ENCODE measurements around the gene FASTKD3.

The FASTKD3 gene

GRCh38 chr5:7846327-7846726, 22.5 kb downstream of the FASTKD3 start:
- no peak for DNase-seq

- DNase-seq: no peak
These were observed 23.3 kb downstream of the FASTKD3 start for GRCh38 chr5:7845557-7845956.

GRCh38 chr5:7844901-7845300, 23.9 kb downstream of the FASTKD3 start:
- DNase-seq: no peak

DNA sequence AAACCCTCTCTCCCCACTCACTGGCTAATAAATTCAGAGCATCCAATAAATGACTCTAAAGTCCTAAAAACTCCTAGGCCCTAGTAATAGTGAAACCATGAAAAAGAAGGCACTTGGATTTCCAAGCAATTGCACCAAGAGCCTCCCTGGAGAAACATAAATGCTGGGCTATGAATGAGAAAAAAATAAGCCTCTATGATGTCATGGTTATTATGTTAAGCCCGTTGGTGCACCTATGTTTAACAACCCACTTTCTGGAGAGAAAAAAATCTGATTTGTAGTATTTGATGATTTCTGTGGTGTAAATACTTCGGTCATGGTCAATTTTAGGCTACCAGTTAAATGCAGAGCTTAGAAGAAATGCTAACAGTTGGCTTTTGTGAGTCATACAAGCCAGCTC, 26.3 kb downstream of the FASTKD3 start:
- no peak for DNase-seq

GRCh38 chr5:7837403-7837802, 31.4 kb downstream of the FASTKD3 start:
- no peak for DNase-seq

DNA sequence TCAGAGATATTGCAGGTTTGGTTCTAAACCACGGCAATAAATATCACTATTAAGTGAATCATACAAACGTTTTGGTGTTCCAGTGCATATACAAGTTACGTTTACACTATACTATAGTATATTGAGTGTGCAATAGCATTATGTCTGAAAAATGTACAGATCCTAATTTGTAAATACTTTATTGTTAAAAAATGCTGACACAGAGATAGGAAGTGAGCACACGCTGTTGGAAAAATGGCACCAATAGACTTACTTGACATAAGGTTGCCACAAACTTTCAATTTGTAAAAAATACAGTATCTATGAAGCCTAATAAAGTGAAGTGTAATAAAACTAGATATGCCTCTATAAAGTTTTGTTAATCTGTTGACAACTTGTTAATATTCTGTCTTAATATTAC, 33.8 kb downstream of the FASTKD3 start:
- DNase-seq: no peak

GRCh38 chr5:7828269-7828668, 40.6 kb downstream of the FASTKD3 start:
- DNase-seq: no peak

DNA sequence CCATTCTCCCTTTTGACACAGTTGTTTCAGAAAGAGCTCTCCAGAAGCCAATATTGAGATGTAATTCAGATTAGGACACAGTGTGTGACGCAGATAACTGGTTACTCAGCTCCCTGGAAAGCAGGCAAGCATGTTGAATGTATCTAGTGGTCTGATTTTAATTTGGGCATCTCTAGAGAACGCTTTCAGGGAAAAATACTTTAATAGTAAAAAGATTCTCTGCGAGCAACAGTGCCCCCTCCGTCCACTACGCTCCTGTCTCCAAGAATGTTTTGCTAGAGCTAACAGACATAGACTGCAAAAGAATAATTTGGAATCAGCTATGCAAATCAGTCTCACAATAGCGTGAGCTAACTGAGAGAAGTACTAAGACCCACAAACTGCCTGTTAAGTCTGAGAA, 41.2 kb downstream of the FASTKD3 start:
- DNase-seq: no peak

DNA sequence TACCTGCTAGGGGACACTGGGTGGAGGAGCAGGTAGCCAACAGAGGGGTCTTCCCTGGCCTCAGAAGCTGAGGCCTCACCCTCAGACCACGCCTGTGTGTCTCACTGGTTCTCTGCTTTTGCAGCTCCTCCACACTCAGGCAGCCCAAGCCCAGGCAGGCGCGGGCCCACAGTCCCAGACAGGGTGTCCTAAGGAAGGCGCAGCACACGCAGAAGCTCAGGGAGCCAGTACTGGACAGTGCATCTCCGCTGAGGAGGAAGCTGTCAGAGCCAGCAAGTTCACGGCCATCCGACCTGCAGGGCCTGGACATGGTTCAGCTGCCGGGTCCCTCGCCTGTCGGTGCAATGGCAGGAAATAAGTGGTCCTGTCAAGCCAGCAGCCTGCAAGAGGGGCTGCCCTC, 43.2 kb downstream of the FASTKD3 start:
- DNase-seq: no peak

GRCh38 chr5:7824995-7825394, 43.8 kb downstream of the FASTKD3 start:
- DNase-seq: no peak

GRCh38 chr5:7823594-7823993, 45.2 kb downstream of the FASTKD3 start:
- DNase-seq: no peak

DNA sequence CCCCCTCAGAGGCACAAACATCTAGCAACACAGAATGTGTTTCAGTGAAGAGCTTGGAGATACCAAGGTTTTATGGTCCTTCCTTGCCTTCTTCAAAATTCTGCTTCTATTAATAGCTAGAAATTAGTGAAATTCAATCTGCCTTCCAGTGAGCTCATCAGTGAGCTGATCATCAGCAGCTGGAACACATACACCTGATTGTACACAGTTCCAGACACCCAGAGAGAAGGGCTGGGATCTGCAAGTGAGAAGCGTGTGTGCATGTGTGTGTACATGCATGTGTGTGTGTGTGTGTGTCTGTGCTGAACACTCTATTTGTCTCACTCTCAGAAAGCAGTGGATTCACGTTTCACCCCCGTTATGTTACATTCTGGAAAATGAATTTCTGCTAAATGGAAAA, 46.4 kb downstream of the FASTKD3 start:
- DNase-seq: no peak

- DNase-seq: no peak
These were observed 52.3 kb downstream of the FASTKD3 start for GRCh38 chr5:7816535-7816901.

GRCh38 chr5:7815892-7816534, 52.8 kb downstream of the FASTKD3 start:
- DNase-seq: peak; percentile 55

GRCh38 chr5:7814816-7815215, 54.0 kb downstream of the FASTKD3 start:
- DNase-seq: no peak

DNA sequence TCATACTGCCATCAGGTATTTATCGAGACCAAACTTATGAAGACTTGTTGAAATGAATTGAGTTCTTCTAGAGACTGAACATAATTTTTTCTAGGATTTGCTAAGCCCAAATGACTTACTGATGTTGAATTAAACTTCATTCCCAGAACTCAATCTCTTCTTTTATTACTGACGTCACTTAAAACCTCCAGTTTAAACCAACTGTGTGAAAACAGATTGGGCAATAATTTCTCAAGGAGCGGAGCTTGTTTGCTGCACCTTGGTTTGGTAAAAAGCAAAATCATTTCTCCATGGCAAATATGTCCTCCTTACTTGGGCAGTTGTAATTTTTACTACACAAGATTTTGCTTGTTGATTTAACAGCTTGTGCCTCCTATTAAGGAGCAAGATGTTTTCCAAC, 55.3 kb downstream of the FASTKD3 start:
- DNase-seq: no peak

DNA sequence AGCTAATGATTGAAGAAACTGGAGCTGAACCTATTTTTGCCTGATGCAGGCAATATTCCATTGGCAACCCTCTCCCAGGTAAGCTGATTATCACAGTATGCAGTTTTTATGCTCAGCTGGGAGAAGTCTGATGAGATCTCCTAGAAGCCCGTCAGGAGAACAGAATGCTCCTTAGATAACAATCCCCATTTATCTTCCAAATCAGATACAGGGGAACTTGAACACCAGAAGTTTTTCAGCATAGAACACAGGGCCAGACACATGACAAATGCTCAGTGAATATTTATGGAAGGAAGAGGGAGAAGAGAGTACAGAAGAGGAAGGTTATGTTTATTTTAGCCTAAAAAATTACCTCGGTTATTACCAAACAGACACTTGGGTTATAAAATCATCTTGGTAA, 55.8 kb downstream of the FASTKD3 start:
- DNase-seq: no peak

DNA sequence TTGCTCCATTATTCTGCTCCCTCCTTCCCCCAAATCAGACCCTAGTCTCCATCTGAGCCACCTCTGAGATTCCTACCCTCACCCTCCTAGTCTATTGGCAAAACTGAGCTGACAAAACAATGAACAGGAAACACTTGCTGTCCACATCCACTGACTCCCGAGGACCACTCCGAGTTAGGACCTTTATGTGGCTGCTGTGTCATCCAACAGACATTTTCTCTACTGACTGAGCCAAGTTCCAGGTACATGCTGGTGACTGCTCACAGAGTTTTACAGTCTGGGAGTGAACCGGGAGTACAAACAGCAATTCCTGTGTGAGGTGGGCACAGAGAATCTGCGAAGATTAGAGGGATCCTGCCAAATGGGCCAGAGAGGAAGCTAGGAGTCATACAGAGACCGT, 57.1 kb downstream of the FASTKD3 start:
- DNase-seq: no peak
